Activated T-cell treated with anti-CD3 and anti-CD28 coated beads, Interleukin-2, amount 50 U/mL, for 24 hours (primary cell): Measurements from ENCODE around the gene HOXD1.

Experiments
- DNase-seq: peaks from one replicate; pipeline ENCODE4 v3.0.0-alpha.2; 2020
- H3K27ac Mint-ChIP-seq: 2 replicates; pipeline ENCODE4 v1.8.0; 2020; ENCODE audit warnings: mild to moderate bottlenecking, mixed read lengths
- H3K27me3 Mint-ChIP-seq: 2 replicates; pipeline ENCODE4 v1.8.0; 2020; ENCODE audit warnings: mixed read lengths
- H3K36me3 Mint-ChIP-seq: 2 replicates; pipeline ENCODE4 v1.8.0; 2020; ENCODE audit warnings: low read depth, mixed read lengths
- H3K4me1 Mint-ChIP-seq: 2 replicates; pipeline ENCODE4 v1.8.0; 2020; ENCODE audit warnings: low read depth, mixed read lengths
- H3K4me3 Mint-ChIP-seq: 2 replicates; pipeline ENCODE4 v1.8.0; 2020; ENCODE audit warnings: mild to moderate bottlenecking, moderate library complexity, mixed read lengths
- H3K9me3 Mint-ChIP-seq: 2 replicates; pipeline ENCODE4 v1.8.0; 2020; ENCODE audit warnings: mixed read lengths

Gene HOXD1

GRCh38 chr2:176170602-176171305, 17.7 kb upstream of the HOXD1 start:
- Mint-ChIP-seq H3K9me3 (no peaks in the 10 kb centered on the region), H3K36me3 (no peaks in the 10 kb centered on the region), H3K27me3 (peaks cover 95% of the 10 kb centered on the region), H3K4me1 (peaks cover 24% of the 10 kb centered on the region), H3K4me3 (no peak overlapping the region), H3K27ac (no peak overlapping the region)
- DNase-seq: no peak

DNA sequence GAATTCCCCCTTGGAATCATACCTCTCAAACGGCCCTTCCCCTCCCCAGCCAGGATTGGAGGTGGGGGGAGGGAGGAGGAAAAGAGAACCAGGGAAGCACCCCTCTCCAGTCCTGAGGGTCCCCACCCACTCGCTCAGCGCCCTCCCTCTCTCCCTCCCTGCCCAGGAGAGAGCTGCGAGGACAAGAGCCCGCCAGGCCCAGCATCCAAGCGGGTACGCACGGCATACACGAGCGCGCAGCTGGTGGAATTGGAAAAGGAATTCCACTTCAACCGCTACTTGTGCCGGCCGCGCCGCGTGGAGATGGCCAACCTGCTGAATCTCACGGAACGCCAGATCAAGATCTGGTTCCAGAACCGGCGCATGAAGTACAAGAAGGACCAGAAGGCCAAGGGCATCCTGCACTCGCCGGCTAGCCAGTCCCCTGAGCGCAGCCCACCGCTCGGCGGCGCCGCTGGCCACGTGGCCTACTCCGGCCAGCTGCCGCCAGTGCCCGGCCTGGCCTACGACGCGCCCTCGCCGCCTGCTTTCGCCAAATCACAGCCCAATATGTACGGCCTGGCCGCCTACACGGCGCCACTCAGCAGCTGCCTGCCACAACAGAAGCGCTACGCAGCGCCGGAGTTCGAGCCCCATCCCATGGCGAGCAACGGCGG, 17.0 kb upstream of the HOXD1 start:
- Mint-ChIP-seq H3K4me3 (no peak overlapping the region), H3K4me1 (peaks cover 24% of the 10 kb centered on the region), H3K27ac (no peak overlapping the region), H3K27me3 (peaks cover 95% of the 10 kb centered on the region), H3K36me3 (no peaks in the 10 kb centered on the region), H3K9me3 (no peaks in the 10 kb centered on the region)
- no peak for DNase-seq

- Mint-ChIP-seq H3K9me3 (no peaks in the 10 kb centered on the region), H3K27me3 (peaks cover 95% of the 10 kb centered on the region), H3K4me1 (peaks cover 24% of the 10 kb centered on the region), H3K36me3 (no peaks in the 10 kb centered on the region), H3K27ac (no peak overlapping the region), H3K4me3 (no peak overlapping the region)
- DNase-seq: peak; percentile 32
Measured at GRCh38 chr2:176172007-176172894, 16.2 kb upstream of the HOXD1 start.

DNA sequence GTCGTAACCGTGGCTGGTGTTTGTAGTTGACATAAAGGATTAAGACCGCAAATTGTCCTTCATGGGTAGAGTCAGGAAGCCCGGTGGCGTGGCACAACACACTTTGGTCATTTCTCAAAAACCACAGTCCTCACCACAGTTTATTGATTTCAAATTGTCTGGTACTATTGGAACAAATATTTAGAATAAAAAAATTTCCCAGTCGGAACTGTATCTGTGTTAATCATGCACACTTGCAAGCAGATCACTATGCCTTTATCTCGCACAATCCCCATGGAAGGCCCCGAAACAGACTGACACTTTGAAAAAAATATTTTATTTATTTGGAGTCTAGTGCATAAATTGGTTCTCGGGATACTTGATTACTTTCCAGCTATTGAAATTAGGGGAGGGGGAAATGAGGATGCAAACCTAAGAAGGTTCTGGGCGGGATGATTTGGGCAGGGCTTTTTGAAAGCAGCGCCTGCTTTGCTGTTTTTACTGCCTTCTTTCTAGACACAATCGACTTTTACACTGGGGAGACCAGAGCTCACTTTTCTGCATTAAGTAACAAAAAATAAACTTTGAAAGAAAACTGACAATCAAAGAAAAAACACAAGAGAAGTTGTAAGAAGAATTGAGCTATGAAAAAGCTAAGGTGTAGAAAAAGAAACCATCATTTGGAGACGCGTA, 15.4 kb upstream of the HOXD1 start:
- H3K4me3 Mint-ChIP-seq: no peak overlapping the region
- H3K27ac Mint-ChIP-seq: no peak overlapping the region
- no peaks in the 10 kb centered on the region for H3K9me3 Mint-ChIP-seq
- peaks cover 26% of the 10 kb centered on the region for H3K4me1 Mint-ChIP-seq
- H3K36me3 Mint-ChIP-seq: no peaks in the 10 kb centered on the region
- peaks cover 95% of the 10 kb centered on the region for H3K27me3 Mint-ChIP-seq
- no peak for DNase-seq

- no peaks in the 10 kb centered on the region for H3K36me3 Mint-ChIP-seq
- peaks cover 29% of the 10 kb centered on the region for H3K4me1 Mint-ChIP-seq
- no peaks in the 10 kb centered on the region for H3K9me3 Mint-ChIP-seq
- H3K27ac Mint-ChIP-seq: no peak overlapping the region
- DNase-seq: no peak
- peaks cover 98% of the 10 kb centered on the region for H3K27me3 Mint-ChIP-seq
- H3K4me3 Mint-ChIP-seq: no peak overlapping the region
Measured at GRCh38 chr2:176173567-176174381, 14.7 kb upstream of the HOXD1 start.

DNA sequence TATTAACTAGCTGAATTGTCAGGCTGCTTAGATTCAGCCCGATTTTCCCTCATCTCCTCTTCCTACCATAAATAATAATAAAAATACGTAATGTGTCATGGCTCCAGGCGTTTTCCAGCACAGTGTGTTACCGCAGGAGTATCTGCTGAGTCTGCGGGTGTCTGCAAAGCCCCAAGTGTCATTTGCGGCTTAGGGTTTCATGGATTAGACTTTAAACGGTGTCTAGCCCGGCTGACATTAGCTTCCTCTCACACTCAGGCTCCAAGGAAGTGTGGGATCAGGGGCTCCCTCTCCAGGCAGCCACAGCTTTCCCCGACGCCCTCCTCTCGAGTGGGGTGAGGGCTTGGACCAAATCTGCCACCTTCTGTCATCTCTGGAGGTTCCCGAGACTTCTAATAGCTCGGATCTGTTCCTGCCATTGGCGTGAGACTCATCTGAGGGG, 14.1 kb upstream of the HOXD1 start:
- H3K27me3 Mint-ChIP-seq: peaks cover 98% of the 10 kb centered on the region
- H3K4me1 Mint-ChIP-seq: peaks cover 29% of the 10 kb centered on the region
- DNase-seq: no peak
- no peaks in the 10 kb centered on the region for H3K9me3 Mint-ChIP-seq
- no peaks in the 10 kb centered on the region for H3K36me3 Mint-ChIP-seq
- no peak overlapping the region for H3K27ac Mint-ChIP-seq
- H3K4me3 Mint-ChIP-seq: no peak overlapping the region

DNA sequence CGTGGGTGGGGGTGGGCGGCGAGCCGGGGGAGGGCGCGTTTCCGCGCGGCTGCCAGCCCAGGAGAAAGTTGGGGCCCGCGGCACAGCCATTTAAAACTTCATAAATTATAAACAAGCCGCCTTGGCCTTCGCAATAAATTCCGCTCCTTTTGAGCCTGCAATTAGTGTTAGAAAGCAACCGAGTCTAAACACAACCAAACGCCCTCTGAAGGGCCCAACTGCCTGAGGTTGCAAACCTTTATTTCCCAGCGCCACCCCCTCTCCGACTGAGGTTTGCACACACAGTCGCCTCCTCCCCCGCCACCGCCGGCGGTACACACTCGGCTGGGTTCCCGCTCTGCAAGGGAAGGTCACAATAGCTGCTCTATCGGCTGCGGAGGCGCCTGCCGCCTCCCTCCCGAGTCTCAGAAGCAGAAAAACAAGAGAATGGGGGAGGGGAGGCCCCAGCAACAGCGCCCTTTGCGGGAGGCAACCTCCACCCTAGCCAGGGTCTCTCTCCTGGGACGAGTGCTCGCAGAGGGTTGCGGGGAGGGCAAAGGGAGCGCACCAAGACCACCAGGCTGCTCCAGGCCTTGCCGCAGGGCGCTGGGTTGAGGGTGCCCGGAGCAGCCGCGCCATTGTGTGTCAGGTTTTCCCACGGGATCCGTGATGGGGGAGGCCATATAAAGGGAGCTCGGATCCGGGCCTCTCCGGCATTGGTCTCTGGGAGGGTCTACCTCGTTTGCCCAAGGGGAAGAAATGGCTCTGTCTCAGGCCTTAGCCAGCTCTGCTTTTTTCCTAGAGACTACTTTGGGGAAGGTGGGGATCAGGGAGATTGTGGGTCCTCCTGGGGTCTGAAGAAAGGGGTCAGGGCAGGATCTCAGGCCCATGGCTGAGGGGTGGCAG, 13.4 kb upstream of the HOXD1 start:
- H3K36me3 Mint-ChIP-seq: no peaks in the 10 kb centered on the region
- H3K9me3 Mint-ChIP-seq: no peaks in the 10 kb centered on the region
- no peak for DNase-seq
- no peak overlapping the region for H3K27ac Mint-ChIP-seq
- H3K4me3 Mint-ChIP-seq: peak overlapping the region; percentile 33
- peaks cover 29% of the 10 kb centered on the region for H3K4me1 Mint-ChIP-seq
- peaks cover 98% of the 10 kb centered on the region for H3K27me3 Mint-ChIP-seq

DNA sequence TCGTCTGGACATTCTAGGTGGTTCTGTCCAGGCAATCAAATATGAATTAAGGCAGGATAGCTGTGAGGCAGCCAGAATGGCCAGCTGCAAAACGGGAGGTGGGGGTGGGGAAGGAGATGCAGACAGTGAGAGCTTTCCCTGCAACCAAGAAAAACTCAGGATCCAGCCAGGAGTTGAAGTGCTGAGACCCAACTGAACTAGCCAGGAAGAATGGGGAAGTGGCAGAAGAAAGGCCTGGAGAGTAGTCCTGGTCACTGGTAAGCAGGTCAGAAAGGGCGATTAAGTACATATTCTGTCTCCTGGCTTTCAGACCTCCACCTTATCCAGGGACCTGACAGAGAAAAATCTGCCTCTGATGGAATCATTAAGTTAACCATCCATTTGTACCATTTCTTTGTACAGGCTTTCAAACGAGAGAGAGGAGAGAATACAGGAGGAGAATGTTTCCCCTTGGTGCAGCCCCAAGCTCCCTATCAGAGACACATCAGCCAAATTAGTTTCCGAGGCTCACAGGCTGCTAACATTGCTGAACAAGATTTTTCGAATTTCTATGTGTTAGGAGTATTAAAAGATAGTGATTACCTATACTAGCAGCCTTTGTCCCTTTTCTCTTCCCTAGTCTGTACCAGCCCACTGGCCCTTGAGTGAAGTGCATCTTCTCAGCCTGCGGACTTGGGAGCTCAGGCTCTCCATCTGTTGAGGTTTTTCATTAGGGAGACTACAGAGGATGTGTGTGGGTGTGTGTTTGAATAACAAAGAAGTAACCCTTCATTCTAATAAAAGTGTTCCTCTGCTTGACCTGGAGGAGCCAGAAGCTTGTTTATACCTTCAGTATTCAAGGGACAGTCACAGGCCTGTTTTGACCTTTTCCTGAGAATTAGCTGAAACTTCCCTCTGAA, 12.5 kb upstream of the HOXD1 start:
- H3K27ac Mint-ChIP-seq: no peak overlapping the region
- H3K4me3 Mint-ChIP-seq: no peak overlapping the region
- H3K9me3 Mint-ChIP-seq: no peaks in the 10 kb centered on the region
- H3K4me1 Mint-ChIP-seq: peaks cover 29% of the 10 kb centered on the region
- H3K36me3 Mint-ChIP-seq: no peaks in the 10 kb centered on the region
- peaks cover 98% of the 10 kb centered on the region for H3K27me3 Mint-ChIP-seq
- DNase-seq: no peak

DNA sequence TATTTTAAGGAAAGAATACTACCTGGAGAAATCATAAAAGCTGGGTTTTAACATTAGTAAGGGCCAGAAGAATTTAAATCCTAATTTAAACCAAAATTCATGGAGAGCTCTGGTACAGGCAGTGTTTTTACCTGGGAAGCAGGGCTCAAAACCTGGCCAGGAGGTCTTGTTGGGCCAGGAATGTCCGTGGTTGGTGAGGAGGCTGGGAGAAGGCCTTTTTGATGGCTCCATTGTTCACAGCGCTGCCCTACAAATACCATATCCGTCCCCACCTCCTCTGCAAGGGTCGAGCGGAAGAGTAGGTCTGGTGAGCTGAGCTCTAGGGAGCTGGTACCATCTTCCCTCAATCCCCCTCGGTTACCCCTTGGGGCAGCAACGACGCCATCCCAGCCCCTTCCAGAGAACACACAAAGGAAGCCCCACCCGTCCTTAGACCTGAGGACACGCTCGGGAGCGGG, 10.9 kb upstream of the HOXD1 start:
- no peaks in the 10 kb centered on the region for H3K9me3 Mint-ChIP-seq
- H3K4me1 Mint-ChIP-seq: peaks cover 23% of the 10 kb centered on the region
- no peak overlapping the region for H3K27ac Mint-ChIP-seq
- no peak for DNase-seq
- H3K4me3 Mint-ChIP-seq: no peak overlapping the region
- H3K36me3 Mint-ChIP-seq: no peaks in the 10 kb centered on the region
- peaks cover 93% of the 10 kb centered on the region for H3K27me3 Mint-ChIP-seq

DNA sequence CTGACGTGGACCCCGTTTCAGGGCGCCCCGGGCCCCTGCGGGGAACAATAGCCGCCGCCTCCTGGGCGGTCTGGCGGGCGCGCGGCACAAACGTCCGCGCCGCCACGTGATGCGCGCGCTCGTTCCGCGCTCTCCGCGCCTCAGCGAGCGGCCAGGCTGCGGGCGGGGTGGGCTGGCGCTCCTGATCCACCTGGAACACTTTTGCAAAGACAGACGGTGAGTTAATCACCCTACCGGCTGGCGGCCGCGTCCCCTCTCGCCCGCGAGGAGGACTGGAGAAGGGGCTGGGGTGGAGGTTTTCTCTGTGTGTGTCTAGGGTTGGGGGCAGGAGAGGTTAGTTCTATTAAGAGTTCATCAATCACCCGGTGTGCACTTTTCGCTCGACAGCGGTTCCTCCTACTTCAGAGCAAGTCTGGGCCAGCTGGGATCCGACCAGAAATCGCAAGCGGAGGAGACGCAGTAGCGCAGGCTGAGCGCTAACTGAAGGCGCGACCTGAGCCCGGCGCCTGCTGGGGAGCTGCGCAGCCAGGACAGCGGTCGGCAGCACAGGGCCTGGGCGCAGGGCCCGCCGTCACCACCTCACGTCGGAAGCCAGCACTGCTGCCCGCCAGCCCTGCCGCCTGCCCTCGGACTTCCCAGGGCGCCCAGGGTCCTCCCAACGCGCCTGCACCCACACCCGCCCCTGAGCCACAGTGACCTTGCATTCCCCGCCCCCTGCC, 10.3 kb upstream of the HOXD1 start:
- Mint-ChIP-seq H3K27me3 (peaks cover 93% of the 10 kb centered on the region), H3K27ac (no peak overlapping the region), H3K36me3 (no peaks in the 10 kb centered on the region), H3K4me1 (peaks cover 21% of the 10 kb centered on the region), H3K9me3 (no peaks in the 10 kb centered on the region), H3K4me3 (peak overlapping the region; percentile 51)
- no peak for DNase-seq

GRCh38 chr2:176178757-176179295, 9.6 kb upstream of the HOXD1 start:
- no peak for DNase-seq
- Mint-ChIP-seq H3K4me3 (no peak overlapping the region), H3K27ac (no peak overlapping the region), H3K27me3 (peaks cover 93% of the 10 kb centered on the region), H3K4me1 (peaks cover 16% of the 10 kb centered on the region), H3K9me3 (no peaks in the 10 kb centered on the region), H3K36me3 (no peaks in the 10 kb centered on the region)
